Peyer's patch (tissue), 4 donors: ENCODE results near the gene MVP.

Experiments
- POLR2A ChIP-seq, 2 donors: fragments of 450-650 bp; IDR thresholded peaks; one replicate each; pipeline ENCODE4 v1.5.1; 2017; ENCODE audit warnings: antibody characterized with exemption in 2 of 2, mild to moderate bottlenecking in 2 of 2, moderate library complexity in 2 of 2
- TF ChIP-seq, protein P1 (sequence below), 6 experiments: fragments of 450-650 bp in 4 of 6; fragments of 200-600 bp in 2 of 6; sonication (generic) in 1 of 6; IDR thresholded peaks; one replicate each; pipeline ENCODE4 v1.5.1; 2017 to 2019; ENCODE audit warnings: antibody characterized with exemption in 6 of 6, mild to moderate bottlenecking in 3 of 6, moderate library complexity in 1 of 6

DNA sequence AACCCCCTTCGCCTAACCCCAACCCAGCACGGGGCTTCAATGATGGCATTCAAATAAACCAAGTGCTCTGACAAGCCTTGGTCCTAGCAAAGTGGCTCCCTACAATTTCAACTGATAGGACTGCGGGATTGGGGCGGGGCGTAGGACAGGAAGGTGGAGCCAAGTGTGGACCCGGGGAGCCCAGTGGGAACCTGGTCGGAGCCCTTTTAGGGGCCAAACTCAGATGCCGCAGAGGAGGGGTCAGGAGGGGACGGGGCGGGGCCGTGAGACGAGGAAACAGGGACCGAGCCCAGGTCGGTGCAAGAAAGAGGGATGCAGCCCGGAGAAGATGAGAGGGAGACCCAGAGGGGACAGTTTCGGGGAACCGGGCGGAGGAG is 55.9 kb downstream of the MVP start:
- no peak for TF ChIP-seq POLR2A (IDR thresholded peaks at IDR 0.05)
- TF ChIP-seq, protein P1, sequence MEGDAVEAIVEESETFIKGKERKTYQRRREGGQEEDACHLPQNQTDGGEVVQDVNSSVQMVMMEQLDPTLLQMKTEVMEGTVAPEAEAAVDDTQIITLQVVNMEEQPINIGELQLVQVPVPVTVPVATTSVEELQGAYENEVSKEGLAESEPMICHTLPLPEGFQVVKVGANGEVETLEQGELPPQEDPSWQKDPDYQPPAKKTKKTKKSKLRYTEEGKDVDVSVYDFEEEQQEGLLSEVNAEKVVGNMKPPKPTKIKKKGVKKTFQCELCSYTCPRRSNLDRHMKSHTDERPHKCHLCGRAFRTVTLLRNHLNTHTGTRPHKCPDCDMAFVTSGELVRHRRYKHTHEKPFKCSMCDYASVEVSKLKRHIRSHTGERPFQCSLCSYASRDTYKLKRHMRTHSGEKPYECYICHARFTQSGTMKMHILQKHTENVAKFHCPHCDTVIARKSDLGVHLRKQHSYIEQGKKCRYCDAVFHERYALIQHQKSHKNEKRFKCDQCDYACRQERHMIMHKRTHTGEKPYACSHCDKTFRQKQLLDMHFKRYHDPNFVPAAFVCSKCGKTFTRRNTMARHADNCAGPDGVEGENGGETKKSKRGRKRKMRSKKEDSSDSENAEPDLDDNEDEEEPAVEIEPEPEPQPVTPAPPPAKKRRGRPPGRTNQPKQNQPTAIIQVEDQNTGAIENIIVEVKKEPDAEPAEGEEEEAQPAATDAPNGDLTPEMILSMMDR (IDR thresholded peaks at IDR 0.05), result no peak
